Right lobe of liver (tissue), 6 donors: ENCODE results near the gene NRP2. TPM values are rescaled to one million over a fixed set of nuclear protein-coding genes. Genes with fewer than 3 reads are reported as not detected.

Source experiments
- ATAC-seq, 4 donors: fragments of 200-7000 bp; cut with Tn5 transposase; one replicate each; pipeline ENCODE4 v1.9.1; 2020; ENCODE audit warnings: mild to moderate bottlenecking in 4 of 4, moderate library complexity in 4 of 4
- DNase-seq, 3 donors: peaks; one replicate each; pipeline ENCODE4 v3.0.0-alpha.2; 2020
- H3K27ac ChIP-seq, 3 donors: fragments of 200-600 bp; one replicate each; pipeline ENCODE4 v1.8.0; 2022
- H3K27me3 ChIP-seq, 2 donors: fragments of 200-600 bp; one replicate each; pipeline ENCODE4 v1.8.0; 2022
- H3K36me3 ChIP-seq, 4 donors: fragments of 200-600 bp; sonication (generic) in 1 of 4; one replicate each; pipeline versions ENCODE4 v1.5.1 to v1.8.0; 2017 to 2022; ENCODE audit warnings: control low read depth in 1 of 4
- H3K4me1 ChIP-seq, 4 donors: fragments of 200-600 bp; sonication (generic) in 1 of 4; one replicate each; pipeline versions ENCODE4 v1.5.1 to v1.8.0; 2017 to 2022; ENCODE audit warnings: control low read depth in 1 of 4
- H3K4me3 ChIP-seq, 3 donors: fragments of 200-600 bp; one replicate each; pipeline ENCODE4 v1.8.0; 2022
- H3K9me3 ChIP-seq, 4 donors: fragments of 200-600 bp; sonication (generic) in 1 of 4; one replicate each; pipeline versions ENCODE4 v1.5.1 to v1.8.0; 2017 to 2022; ENCODE audit warnings: control low read depth in 1 of 4
- POLR2A ChIP-seq: fragments of 450-650 bp; IDR thresholded peaks from one replicate; pipeline ENCODE4 v1.6.1; 2017; ENCODE audit warnings: antibody characterized with exemption, mild to moderate bottlenecking
- WGBS: methylation state at CpG from one replicate; pipeline ENCODE4 v1.1.6; 2018; ENCODE audit warnings: low coverage, low lambda C conversion rate; ENCODE audit not compliant: insufficient coverage; ENCODE audit errors: missing lambda C conversion rate; 5-methylcytosine and 5-hydroxymethylcytosine counted together
- intact Hi-C, 2 donors: fragments of 100-400 bp; cut with DNase I; formaldehyde crosslinking; loops; one replicate each; pipeline versions ENCODE4 v1.11.2 to v1.14.1; 2022
- total RNA-seq, 6 experiments: library from RNA; depleted of rRNA in 2 of 6; stranded (reverse); fragments of >200 nt in 2 of 6; fragmentation: NEBNext Ultra II Directional in 3 of 6; extraction: Animal tissue kit (Norgen Biotek cat#: 25700) in 3 of 6; gene quantifications; one replicate each; pipeline versions ENCODE4 v1.1.0 to v1.2.4, GENCODE V29; 2016 to 2023
- TF ChIP-seq, protein P1 (sequence below), 4 donors: fragments of 200-600 bp in 3 of 4; fragments of 450-650 bp in 1 of 4; IDR thresholded peaks; one replicate each; pipeline versions ENCODE4 v1.5.1 to v1.8.0; 2016 to 2022; ENCODE audit warnings: antibody characterized with exemption in 4 of 4, mild to moderate bottlenecking in 2 of 4
- donor health status: DM: no; HTN: yes; CAD: no.
- donor health status: DM: no; HTN: no; CAD: no.
- donor health status: DM: no; HTN: no; CAD: no.
- donor health status: DM: no; HTN: yes; CAD: no.
- donor health status: DM: no; HTN: yes; CAD: no.

The NRP2 gene
- total RNA-seq, 6 experiments from 2014 or later: 5.5 to 23.7 (median 8.6) TPM

DNA sequence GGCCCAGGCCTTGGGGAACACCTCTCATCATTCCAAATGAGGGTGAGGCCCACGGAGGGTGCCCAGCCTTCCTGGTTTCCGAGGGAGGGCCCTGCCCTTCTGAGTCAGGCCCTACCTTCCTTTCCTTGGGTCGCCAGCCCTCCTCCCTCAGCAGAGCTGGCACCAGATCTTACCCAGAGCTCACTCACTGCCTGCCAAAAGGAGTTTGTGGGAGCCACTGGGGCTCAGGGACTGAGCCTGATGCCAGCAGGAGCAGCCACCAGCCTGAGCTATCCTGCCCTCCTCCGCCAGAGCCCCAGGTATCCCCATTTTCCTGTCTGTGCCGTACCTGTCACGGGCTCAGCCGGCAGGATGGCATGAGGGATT lies 64.1 kb downstream of the NRP2 start:
- no peak for ATAC-seq
- TF ChIP-seq, protein P1, sequence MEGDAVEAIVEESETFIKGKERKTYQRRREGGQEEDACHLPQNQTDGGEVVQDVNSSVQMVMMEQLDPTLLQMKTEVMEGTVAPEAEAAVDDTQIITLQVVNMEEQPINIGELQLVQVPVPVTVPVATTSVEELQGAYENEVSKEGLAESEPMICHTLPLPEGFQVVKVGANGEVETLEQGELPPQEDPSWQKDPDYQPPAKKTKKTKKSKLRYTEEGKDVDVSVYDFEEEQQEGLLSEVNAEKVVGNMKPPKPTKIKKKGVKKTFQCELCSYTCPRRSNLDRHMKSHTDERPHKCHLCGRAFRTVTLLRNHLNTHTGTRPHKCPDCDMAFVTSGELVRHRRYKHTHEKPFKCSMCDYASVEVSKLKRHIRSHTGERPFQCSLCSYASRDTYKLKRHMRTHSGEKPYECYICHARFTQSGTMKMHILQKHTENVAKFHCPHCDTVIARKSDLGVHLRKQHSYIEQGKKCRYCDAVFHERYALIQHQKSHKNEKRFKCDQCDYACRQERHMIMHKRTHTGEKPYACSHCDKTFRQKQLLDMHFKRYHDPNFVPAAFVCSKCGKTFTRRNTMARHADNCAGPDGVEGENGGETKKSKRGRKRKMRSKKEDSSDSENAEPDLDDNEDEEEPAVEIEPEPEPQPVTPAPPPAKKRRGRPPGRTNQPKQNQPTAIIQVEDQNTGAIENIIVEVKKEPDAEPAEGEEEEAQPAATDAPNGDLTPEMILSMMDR (IDR thresholded peaks at IDR 0.05): no peak
- TF ChIP-seq POLR2A: no peak
- Histone ChIP-seq H3K36me3 (no peaks in the 10 kb centered on the region), H3K4me3 (no peak overlapping the region), H3K9me3 (no peaks in the 10 kb centered on the region), H3K4me1 (peaks cover 0 to 21% (median 9%) of the 10 kb centered on the region in 4 donors), H3K27ac (no peak overlapping the region), H3K27me3 (no peaks in the 10 kb centered on the region)
- intact Hi-C loops: no loop called here
- WGBS: 67% methylated on average over 1 of the region's 7 CpGs
- DNase-seq: no peak

- Histone ChIP-seq H3K4me3 (no peak overlapping the region), H3K4me1 (peaks cover 0 to 21% (median 9%) of the 10 kb centered on the region in 4 donors), H3K27me3 (no peaks in the 10 kb centered on the region), H3K9me3 (no peaks in the 10 kb centered on the region), H3K27ac (no peak overlapping the region), H3K36me3 (no peaks in the 10 kb centered on the region)
- TF ChIP-seq, protein P1 (IDR thresholded peaks at IDR 0.05): no peak
- no peak for TF ChIP-seq POLR2A
- ATAC-seq (no peak), DNase-seq (no peak)
- intact Hi-C loops: no loop called here
- 79% methylated on average over 10 of the region's 11 CpGs for WGBS
Measured at GRCh38 chr2:205747829-205748386, 65.6 kb downstream of the NRP2 start.

DNA sequence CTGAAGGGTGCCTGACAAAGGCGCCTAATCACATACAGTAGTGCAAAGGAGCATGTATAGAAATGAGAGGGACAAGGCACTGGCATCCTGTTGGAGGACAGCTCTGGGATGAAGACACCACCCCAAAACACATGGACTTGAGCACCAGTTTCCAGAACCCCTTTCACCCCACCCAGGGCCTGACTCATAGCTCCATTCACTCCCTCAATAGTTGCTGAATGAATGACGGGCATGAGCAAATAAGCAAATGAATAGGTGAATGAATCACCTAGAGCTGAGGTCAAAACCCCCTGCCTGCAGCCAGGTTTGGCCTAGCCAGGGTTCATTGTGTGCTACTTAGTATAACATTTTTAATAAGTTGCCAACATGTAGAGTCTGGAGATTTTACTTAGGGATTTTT lies 66.3 kb downstream of the NRP2 start:
- peak in 1 of 4 donors; percentile 65 for ATAC-seq
- Histone ChIP-seq H3K36me3 (no peaks in the 10 kb centered on the region), H3K4me1 (peaks cover 0 to 19% (median 9%) of the 10 kb centered on the region in 4 donors), H3K27me3 (no peaks in the 10 kb centered on the region), H3K27ac (no peak overlapping the region), H3K9me3 (no peaks in the 10 kb centered on the region), H3K4me3 (no peak overlapping the region)
- WGBS: 69% methylated on average over 2 of the region's 2 CpGs
- DNase-seq: no peak
- TF ChIP-seq, protein P1 (IDR thresholded peaks at IDR 0.05): no peak
- no peak for TF ChIP-seq POLR2A
- intact Hi-C loops: no loop called here

DNA sequence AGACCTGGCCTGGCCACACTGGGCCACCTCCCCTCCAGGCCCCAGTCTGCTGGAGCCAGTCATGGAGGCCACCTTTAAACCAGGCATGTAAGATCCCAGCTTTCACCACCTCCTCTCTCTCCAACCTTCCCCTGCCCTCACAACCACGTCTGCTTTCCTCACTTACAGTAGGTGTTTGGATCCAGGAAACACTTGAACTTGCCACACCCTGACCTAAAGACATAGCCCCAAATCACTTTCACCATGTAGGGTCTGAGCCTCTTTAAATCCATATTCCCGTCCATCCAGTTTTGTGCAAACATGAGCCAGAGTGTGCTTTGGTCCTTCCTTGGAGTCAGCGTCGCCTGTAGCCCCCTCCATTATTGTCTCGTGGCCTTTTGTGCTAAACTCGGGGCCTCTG lies 66.8 kb downstream of the NRP2 start:
- TF ChIP-seq, protein P1 (IDR thresholded peaks at IDR 0.05): no peak
- TF ChIP-seq POLR2A: no peak
- H3K9me3 ChIP-seq: no peaks in the 10 kb centered on the region
- peaks cover 0 to 15% (median 6%) of the 10 kb centered on the region in 4 donors for H3K4me1 ChIP-seq
- intact Hi-C loops: no loop called here
- no peak for DNase-seq
- H3K4me3 ChIP-seq: no peak overlapping the region
- no peaks in the 10 kb centered on the region for H3K27me3 ChIP-seq
- WGBS: 83% methylated on average over 4 of the region's 6 CpGs
- H3K27ac ChIP-seq: no peak overlapping the region
- H3K36me3 ChIP-seq: no peaks in the 10 kb centered on the region
- no peak for ATAC-seq

- Histone ChIP-seq H3K4me3 (no peak overlapping the region), H3K27me3 (no peaks in the 10 kb centered on the region), H3K27ac (no peak overlapping the region), H3K36me3 (no peaks in the 10 kb centered on the region), H3K9me3 (no peaks in the 10 kb centered on the region), H3K4me1 (no peaks in the 10 kb centered on the region)
- no peak for DNase-seq
- intact Hi-C loops: no loop called here
- TF ChIP-seq POLR2A: no peak
- TF ChIP-seq, protein P1 (IDR thresholded peaks at IDR 0.05): no peak
- 53% methylated on average over 3 of the region's 3 CpGs for WGBS
- no peak for ATAC-seq
Measured at GRCh38 chr2:205750797-205751196, 68.5 kb downstream of the NRP2 start.
